NCI-H446 treated with DMSO at 0.1 percent for 48 hours (cell line): ENCODE data around the gene KHDRBS2.

Experiments used
- DNase-seq: peaks from one replicate; lab custom pipeline; 2025; lab: John Stamatoyannopoulos, UW

Gene KHDRBS2

GRCh38 chr6:62035952-62036351 is 250.1 kb downstream of the KHDRBS2 start:
- DNase-seq = no peak

GRCh38 chr6:62013719-62014118 is 272.3 kb downstream of the KHDRBS2 start:
- DNase-seq = no peak

- no peak for DNase-seq
These were observed 276.6 kb downstream of the KHDRBS2 start for GRCh38 chr6:62009445-62009844.

- no peak for DNase-seq
These were observed 296.4 kb downstream of the KHDRBS2 start for GRCh38 chr6:61989616-61990015.

GRCh38 chr6:61980622-61981021 is 305.4 kb downstream of the KHDRBS2 start:
- no peak for DNase-seq

GRCh38 chr6:61977947-61978346 is 308.1 kb downstream of the KHDRBS2 start:
- no peak for DNase-seq

GRCh38 chr6:61977099-61977498 is 308.9 kb downstream of the KHDRBS2 start:
- no peak for DNase-seq

- DNase-seq = no peak
These were observed 326.8 kb downstream of the KHDRBS2 start for GRCh38 chr6:61959196-61959595.

- no peak for DNase-seq
These were observed 332.2 kb downstream of the KHDRBS2 start for GRCh38 chr6:61953851-61954250.

GRCh38 chr6:61951586-61951985 is 334.4 kb downstream of the KHDRBS2 start:
- DNase-seq = no peak

- no peak for DNase-seq
These were observed 335.2 kb downstream of the KHDRBS2 start for GRCh38 chr6:61950811-61951210.

GRCh38 chr6:61949971-61950370 is 336.1 kb downstream of the KHDRBS2 start:
- no peak for DNase-seq

GRCh38 chr6:61949161-61949560 is 336.9 kb downstream of the KHDRBS2 start:
- DNase-seq = no peak

GRCh38 chr6:61947311-61947947 is 338.6 kb downstream of the KHDRBS2 start:
- no peak for DNase-seq

GRCh38 chr6:61940919-61941318 is 345.1 kb downstream of the KHDRBS2 start:
- DNase-seq = no peak

- DNase-seq = no peak
These were observed 350.7 kb downstream of the KHDRBS2 start for GRCh38 chr6:61935242-61935846.

- no peak for DNase-seq
These were observed 376.5 kb downstream of the KHDRBS2 start for GRCh38 chr6:61909486-61909885.

- no peak for DNase-seq
These were observed 384.3 kb downstream of the KHDRBS2 start for GRCh38 chr6:61901748-61902147.

- no peak for DNase-seq
These were observed 391.5 kb downstream of the KHDRBS2 start for GRCh38 chr6:61894536-61894935.

- no peak for DNase-seq
These were observed 398.6 kb downstream of the KHDRBS2 start for GRCh38 chr6:61887423-61887822.

GRCh38 chr6:61886608-61887259 is 399.3 kb downstream of the KHDRBS2 start:
- no peak for DNase-seq

GRCh38 chr6:61869632-61870400 is 416.2 kb downstream of the KHDRBS2 start:
- no peak for DNase-seq
